Measurements from ENCODE around the gene FAM193A. TPM values are rescaled to one million over a fixed set of nuclear protein-coding genes. Genes with fewer than 3 reads are reported as not detected.
"Not testable (repeated sequence)": the region's sequence is repeated elsewhere in the genome, so short reads cannot be mapped to it uniquely, and the experiment has no call there.

FAM193A gene
- 10 to 100 TPM; 26.0 to 32.8 (median 26.7) TPM for polyA plus RNA-seq (ENCODE audit: insufficient read depth in 1 of 5, insufficient read length in 5 of 5, low replicate concordance in 1 of 5)
- long read RNA-seq, donor 1, partial matches to known transcripts: 9 of 11 reads
- long read RNA-seq, donor 1, other reads (novel, unspliced or antisense): 0 of 11 reads
- long read RNA-seq, donor 2, partial matches to known transcripts: 0 of 1 reads
- long read RNA-seq, donor 2, other reads (novel, unspliced or antisense): 0 of 1 reads
- long read RNA-seq, donor 3, partial matches to known transcripts: 12 of 27 reads
- long read RNA-seq, donor 3, other reads (novel, unspliced or antisense): 15 of 27 reads
- long read RNA-seq, donor 4, partial matches to known transcripts: 5 of 16 reads
- long read RNA-seq, donor 4, other reads (novel, unspliced or antisense): 11 of 16 reads
- long read RNA-seq, donor 5, partial matches to known transcripts: 0 of 2 reads
- long read RNA-seq, donor 5, other reads (novel, unspliced or antisense): 0 of 2 reads
- long read RNA-seq, donor 6, partial matches to known transcripts: 0 of 1 reads
- long read RNA-seq, donor 6, other reads (novel, unspliced or antisense): 0 of 1 reads
- long read RNA-seq, donor 7, partial matches to known transcripts: 0 of 2 reads
- long read RNA-seq, donor 7, other reads (novel, unspliced or antisense): 0 of 2 reads
- long read RNA-seq, donor 8: 0 reads

- peak; percentile 99 to 100 for DNase-seq
Measured at GRCh38 chr4:2536193-2537010, at the start of gene FAM193A. Gene FAM193A, plus strand, starts transcription at chr4:2536647. Its CDS starts 269 bp downstream, at chr4:2536916.

- DNase-seq: no peak
Measured at GRCh38 chr4:2486981-2487380, 49.5 kb upstream of the FAM193A start.

- DNase-seq: no peak
Measured at GRCh38 chr4:2487632-2488031, 48.8 kb upstream of the FAM193A start.

- no peak for DNase-seq
Measured at GRCh38 chr4:2489081-2489805, 47.2 kb upstream of the FAM193A start.

GRCh38 chr4:2489841-2490552, 46.5 kb upstream of the FAM193A start:
- DNase-seq: no peak

- no peak for DNase-seq
Measured at GRCh38 chr4:2492970-2493369, 43.5 kb upstream of the FAM193A start.

- no peak for DNase-seq
Measured at GRCh38 chr4:2494992-2495391, 41.5 kb upstream of the FAM193A start.

GRCh38 chr4:2497324-2497723, 39.1 kb upstream of the FAM193A start:
- no peak for DNase-seq

- no peak for DNase-seq
Measured at GRCh38 chr4:2497931-2498330, 38.5 kb upstream of the FAM193A start.

- no peak for DNase-seq
Measured at GRCh38 chr4:2500547-2500946, 35.9 kb upstream of the FAM193A start.

GRCh38 chr4:2501034-2501594, 35.3 kb upstream of the FAM193A start:
- no peak for DNase-seq

GRCh38 chr4:2503809-2504208, 32.6 kb upstream of the FAM193A start:
- no peak for DNase-seq

- DNase-seq: no peak
Measured at GRCh38 chr4:2507259-2507658, 29.2 kb upstream of the FAM193A start.

- DNase-seq: no peak
Measured at GRCh38 chr4:2507855-2508254, 28.6 kb upstream of the FAM193A start.

- DNase-seq: no peak
Measured at GRCh38 chr4:2510351-2511259, 25.8 kb upstream of the FAM193A start.

GRCh38 chr4:2511645-2512131, 24.8 kb upstream of the FAM193A start:
- no peak for DNase-seq

GRCh38 chr4:2512396-2513135, 23.9 kb upstream of the FAM193A start:
- no peak for DNase-seq

GRCh38 chr4:2514193-2514592, 22.3 kb upstream of the FAM193A start:
- not testable (repeated sequence) for DNase-seq

- DNase-seq: not testable (repeated sequence)
Measured at GRCh38 chr4:2514944-2515343, 21.5 kb upstream of the FAM193A start.
